Measurements from ENCODE around the gene UNC13D.
A peak's percentile ranks its signal among the peaks of the same experiment; 100 is the strongest.
"Not testable (repeated sequence)": the region's sequence is repeated elsewhere in the genome, so short reads cannot be mapped to it uniquely, and the experiment has no call there.

Gene UNC13D

GRCh38 chr17:75874323-75875181 lies 30.3 kb upstream of the UNC13D start:
- no peak for DNase-seq

- DNase-seq = no peak
These were observed 29.6 kb upstream of the UNC13D start for GRCh38 chr17:75873587-75874322.

DNA sequence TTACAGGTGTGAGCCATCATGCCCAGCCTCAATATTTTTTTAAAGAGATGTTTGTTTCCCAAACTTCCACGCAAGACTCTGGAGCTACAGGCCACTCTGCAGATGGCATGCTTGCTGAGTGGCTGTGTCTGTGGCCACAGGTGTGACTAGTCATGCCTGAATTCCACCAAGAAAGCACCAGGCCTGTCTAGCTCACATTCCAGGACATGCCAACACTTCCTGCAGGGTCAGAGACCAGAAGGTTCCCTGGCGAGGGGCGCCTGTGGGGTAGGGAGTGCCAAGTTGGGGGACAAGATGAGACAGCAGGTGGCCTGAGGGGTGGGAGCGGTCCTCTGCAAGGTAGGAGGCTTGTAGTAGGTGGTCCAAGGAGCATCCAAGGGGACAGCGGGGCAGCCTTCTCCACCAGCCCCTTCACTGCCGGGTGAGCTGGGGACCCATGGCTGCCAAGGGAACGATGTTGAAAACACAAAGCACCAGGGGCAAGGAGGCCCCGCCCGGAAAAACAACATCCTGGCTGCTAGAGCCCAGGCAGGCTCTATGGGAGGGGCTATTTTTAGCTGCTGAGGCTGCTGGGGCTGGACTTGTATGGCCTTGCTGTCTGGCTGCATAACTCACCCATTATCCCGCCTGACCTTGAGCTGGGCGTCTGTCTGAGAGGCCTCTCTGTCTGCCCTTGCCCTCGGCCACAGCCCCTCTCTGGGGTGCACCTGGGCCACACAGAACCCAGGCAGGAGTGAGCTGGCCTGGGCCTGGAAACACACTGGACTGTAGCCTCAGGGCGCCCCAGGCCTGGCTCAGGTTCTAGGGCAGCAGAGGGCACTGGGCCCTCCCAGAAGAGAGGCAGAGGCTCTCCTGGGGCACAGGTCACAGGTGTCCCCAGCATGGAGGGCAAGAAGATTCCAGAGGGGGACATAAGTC lies 28.5 kb upstream of the UNC13D start:
- DNase-seq = peak in 5 of 6 experiments; percentile 26 to 71 (median 52)

DNA sequence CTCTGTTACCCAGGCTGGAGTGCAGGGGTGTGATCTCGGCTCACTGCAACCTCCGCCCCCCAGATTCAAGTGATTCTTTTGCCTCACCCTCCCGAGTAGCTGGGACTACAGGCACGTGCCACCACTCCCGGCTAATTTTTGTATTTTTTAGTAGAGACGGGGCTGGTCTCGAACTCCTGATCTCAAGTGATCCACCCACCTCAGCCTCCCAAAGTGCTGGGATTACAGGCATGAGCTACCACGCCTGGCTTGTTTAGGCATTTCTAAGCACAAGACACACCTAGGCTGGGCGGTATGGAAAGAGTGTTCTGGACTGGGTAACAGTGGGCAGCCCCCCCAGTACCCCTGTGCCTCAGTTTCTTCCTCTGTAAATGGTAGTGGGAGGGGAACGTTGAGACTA lies 26.0 kb upstream of the UNC13D start:
- DNase-seq = not testable (repeated sequence)

DNA sequence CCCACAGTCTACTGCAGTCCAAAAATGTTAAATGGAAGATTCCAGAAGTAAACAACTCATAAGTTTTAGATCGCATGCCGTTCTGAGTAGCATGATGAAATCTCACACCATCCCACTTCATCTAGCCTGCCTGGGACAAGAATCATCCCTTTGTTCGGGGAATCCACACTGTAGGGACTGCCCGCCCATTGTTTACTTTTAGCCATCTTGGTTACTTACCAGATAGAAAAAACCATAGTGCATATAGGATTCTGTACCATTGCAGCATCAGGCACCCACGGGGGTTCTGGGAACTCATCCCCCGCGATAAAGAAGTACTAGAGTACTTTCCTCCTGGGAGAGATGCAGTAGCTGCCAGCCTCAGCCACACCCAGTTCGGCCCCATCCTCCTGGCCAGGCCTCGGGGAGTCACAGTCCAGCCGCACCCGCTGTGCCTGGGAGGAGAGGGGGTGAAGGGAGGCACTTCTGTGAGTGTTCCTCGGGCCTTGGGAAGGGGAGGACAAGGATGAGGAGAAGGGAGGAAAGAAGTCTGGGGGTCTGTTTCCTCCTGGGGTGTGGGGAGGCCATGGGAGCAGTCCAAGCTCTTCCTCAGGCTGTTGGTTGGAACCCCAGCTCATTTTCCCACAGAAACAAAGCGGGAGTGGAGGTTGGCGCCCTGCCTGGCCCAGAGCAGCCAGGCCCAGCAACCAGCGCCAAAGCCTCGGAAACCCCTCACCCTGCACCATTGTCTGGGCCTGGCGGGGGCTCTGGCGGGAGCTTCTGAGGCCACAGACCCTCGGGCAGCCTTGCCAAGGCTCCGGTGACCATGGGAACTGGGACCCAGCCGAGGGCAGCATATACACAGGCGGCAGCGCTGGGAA lies 25.3 kb upstream of the UNC13D start:
- DNase-seq = no peak

GRCh38 chr17:75868730-75869281 lies 24.6 kb upstream of the UNC13D start:
- not testable (repeated sequence) for DNase-seq

- not testable (repeated sequence) for DNase-seq
These were observed 21.4 kb upstream of the UNC13D start for GRCh38 chr17:75865404-75866188.

GRCh38 chr17:75864887-75865286 lies 20.7 kb upstream of the UNC13D start:
- not testable (repeated sequence) for DNase-seq

- DNase-seq = peak; percentile 6 to 32 (median 14)
These were observed 20.3 kb upstream of the UNC13D start for GRCh38 chr17:75864448-75864871.

GRCh38 chr17:75861927-75862317 lies 17.7 kb upstream of the UNC13D start:
- no peak for DNase-seq

DNA sequence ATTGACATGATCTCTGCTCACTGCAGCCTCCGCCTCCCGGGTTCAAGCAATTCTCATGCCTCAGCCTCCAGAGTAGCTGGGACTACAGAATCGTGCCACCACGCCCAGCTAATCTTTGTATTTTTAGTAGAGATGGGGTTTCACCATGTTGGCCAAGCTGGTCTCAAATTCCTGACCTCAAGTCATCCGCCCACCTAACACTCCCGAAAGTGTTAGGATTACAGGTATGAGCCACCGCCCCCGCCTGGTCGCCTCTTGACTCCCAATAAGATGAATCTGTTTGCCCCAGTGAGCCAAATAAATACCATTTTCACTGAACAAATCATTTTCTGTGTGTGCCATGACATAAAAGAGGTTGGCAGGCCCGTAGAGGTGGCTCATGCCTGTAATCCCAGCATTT lies 15.2 kb upstream of the UNC13D start:
- not testable (repeated sequence) for DNase-seq

- DNase-seq = no peak
These were observed 12.0 kb upstream of the UNC13D start for GRCh38 chr17:75856062-75856756.

- DNase-seq = peak; percentile 93 to 99 (median 98)
These were observed 11.3 kb upstream of the UNC13D start, which contains the start of gene WBP2 for GRCh38 chr17:75855310-75856061. TSS of gene WBP2 (minus strand) at chr17:75855335. CDS start at chr17:75855297, 38 bp downstream.

DNA sequence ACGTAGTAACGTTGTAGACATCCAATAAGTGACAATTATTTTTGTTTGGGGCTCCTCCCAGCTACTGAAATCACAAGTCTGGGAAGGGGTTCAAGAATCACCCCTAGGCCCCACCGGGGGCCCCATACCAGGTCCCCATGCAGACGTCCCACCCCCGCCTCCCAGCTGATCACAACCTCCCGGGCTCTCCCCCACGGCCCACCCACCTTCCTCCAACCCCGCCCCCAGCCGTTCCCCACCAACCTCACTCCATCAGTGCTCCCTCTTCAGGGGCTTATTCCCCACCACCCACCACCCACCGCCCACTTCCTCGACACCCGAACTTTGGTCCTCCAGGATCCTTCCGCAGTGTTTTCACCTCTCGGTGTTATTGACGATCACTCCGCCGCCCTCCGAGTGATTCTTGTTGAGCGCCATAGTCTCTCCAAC lies 10.7 kb upstream of the UNC13D start:
- no peak for DNase-seq

DNA sequence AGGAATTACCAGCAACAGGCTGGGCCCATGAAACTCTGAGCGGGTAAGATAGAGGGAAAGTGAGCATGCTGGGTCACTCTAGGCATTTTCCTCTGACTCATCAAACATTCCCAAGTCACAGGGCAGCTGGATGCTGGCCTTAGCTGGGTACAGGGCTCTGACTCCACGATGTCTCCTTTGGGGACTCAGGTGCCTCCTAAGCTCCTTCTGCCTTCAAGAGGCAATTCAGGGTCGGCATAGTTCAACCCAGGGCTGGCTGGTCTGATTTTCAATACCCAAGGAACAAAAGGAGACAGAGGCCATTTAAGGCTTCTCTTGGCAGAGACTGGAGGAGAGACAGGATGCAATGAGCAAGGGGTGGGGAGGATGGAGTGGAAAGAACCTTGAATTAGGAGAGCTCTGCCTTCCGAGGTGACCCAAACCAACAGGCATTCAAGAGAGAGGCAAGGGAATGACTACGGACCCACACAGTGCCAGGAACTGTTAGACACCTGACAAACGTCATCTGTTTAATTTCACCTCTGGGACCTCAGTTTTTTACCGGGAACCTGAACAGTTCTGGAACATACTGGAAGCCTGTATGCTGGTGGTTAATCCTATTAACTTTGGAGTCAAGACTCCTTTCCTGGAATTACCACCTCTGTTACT lies 10.0 kb upstream of the UNC13D start:
- peak in 1 of 6 experiments; percentile 25 for DNase-seq

DNA sequence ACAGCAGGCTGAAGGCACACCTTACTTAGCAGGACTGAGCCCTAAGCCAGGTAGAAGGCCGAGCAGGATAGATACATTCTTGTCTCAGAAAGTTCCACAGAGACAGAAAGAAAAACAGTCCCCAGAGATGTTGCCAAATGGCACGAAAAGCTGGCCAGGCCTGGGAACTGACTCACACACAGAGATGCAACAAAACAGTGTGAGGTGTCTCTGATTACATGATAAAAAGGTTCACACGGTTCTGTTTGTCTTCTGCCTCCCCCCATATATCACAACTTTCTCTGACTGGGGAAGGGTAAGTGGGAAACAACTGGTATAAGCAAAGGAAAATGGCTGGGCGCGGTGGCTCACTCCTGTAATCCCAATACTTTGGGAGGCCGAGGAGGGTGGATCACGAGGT lies 9.2 kb upstream of the UNC13D start:
- no peak for DNase-seq

DNA sequence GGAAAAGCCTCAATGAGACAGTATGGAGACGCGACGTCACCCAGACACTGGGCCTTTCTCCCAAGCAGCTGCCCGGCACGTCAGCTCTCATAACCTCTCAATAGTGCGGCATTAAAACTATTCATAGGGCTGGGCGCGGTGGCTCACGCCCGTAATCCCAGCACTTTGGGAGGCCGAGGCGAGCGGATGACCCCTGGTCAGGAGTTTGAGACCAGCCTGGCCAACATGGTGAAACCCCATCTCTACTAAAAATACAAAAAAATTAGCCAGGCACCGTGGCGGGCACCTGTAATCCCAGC lies 7.4 kb upstream of the UNC13D start:
- DNase-seq = not testable (repeated sequence)

DNA sequence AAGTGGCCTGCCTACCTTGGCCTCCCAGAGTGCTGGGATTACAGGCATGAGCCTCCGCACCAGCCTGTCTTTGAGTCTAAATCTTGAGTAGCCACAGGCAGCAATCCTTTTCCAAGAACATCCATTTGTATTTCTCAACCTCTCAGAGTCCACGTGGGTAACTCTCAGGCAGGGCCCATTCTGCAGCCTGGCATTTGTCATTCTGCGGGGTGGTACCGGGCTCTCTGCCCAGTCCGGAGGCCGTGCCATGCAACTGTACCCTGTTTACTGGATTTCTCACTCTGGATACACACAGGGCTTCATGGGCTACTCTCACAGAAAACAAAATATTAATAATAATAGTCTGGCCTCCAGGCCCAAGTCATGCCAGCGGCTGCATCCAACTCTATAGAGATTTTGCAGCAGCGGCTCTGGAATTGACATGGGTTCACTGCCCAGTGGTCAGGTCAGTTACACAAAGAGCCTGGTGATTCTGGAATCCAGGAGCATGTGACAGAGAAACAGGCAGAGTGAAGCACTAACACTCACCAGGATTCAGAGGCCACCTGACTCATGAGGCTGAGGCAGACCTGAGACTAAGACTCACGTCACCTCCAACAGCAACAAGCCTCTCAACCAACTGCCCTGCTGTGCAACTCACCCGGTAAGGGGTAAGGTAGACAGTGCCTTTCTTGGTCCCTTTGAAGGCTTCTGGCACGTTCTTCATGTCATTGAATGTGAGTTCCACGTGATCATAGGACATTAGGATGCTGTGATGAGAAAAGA lies 6.9 kb upstream of the UNC13D start:
- no peak for DNase-seq
